Measurements from ENCODE around the gene COMMD6.
A peak's percentile ranks its signal among the peaks of the same experiment; 100 is the strongest.

COMMD6 gene

GRCh38 chr13:75481176-75482069, 56.2 kb downstream of the COMMD6 start:
- DNase-seq: peak; percentile 47

- peak; percentile 57 for DNase-seq
Observed at GRCh38 chr13:75480671-75481175, 56.9 kb downstream of the COMMD6 start.

- no peak for DNase-seq
Observed at GRCh38 chr13:75479102-75479740, 58.4 kb downstream of the COMMD6 start.

- DNase-seq: no peak
Observed at GRCh38 chr13:75478659-75479058, 59.0 kb downstream of the COMMD6 start.

All from EL (cell line).